Mucosa of descending colon (tissue), 3 donors: ENCODE data around the gene PDCD1. TPM values are rescaled to one million over a fixed set of nuclear protein-coding genes. Genes with fewer than 3 reads are reported as not detected.
"Not testable (repeated sequence)": the region's sequence is repeated elsewhere in the genome, so short reads cannot be mapped to it uniquely, and the experiment has no call there.

Experiments used
- ATAC-seq: fragments of 200-7000 bp; cut with Tn5 transposase; one replicate; pipeline ENCODE4 v1.9.1; 2020; ENCODE audit warnings: mild to moderate bottlenecking, moderate library complexity
- DNase-seq, 3 donors: peaks; one replicate each; pipeline ENCODE4 v3.0.0-alpha.2; 2020
- H3K36me3 ChIP-seq: fragments of 200-600 bp; one replicate; pipeline ENCODE4 v1.8.0; 2021; ENCODE audit warnings: low read depth, mild to moderate bottlenecking
- H3K4me1 ChIP-seq: fragments of 200-600 bp; one replicate; pipeline ENCODE4 v1.8.0; 2021; ENCODE audit warnings: low read depth, mild to moderate bottlenecking
- H3K4me3 ChIP-seq: fragments of 200-600 bp; one replicate; pipeline ENCODE4 v1.8.0; 2021; ENCODE audit warnings: mild to moderate bottlenecking
- H3K9me3 ChIP-seq: fragments of 200-600 bp; one replicate; pipeline ENCODE4 v1.8.0; 2021; ENCODE audit warnings: mild to moderate bottlenecking
- intact Hi-C, 2 donors: fragments of 100-400 bp; cut with DNase I in 1 of 2; cut with micrococcal nuclease in 1 of 2; formaldehyde crosslinking; loops; one replicate each; pipeline versions ENCODE4 v1.11.0 to v1.11.1; 2022; cut with DNase I, micrococcal nuclease
- total RNA-seq, 3 donors: library from RNA; stranded (reverse); fragmentation: NEBNext Ultra II Directional in 2 of 3; extraction: Animal tissue kit (Norgen Biotek cat#: 25700) in 2 of 3; gene quantifications; one replicate each; pipeline versions ENCODE4 v1.2.1 to v1.2.4, GENCODE V29; 2021 to 2023
- TF ChIP-seq, protein P1 (sequence below): fragments of 200-600 bp; IDR thresholded peaks from one replicate; pipeline ENCODE4 v1.8.0; 2022; ENCODE audit warnings: antibody characterized with exemption, mild to moderate bottlenecking
- donor health status: DM: no; HTN: no; CAD: no; lungs with moderate emphysema.
- donor health status: DM: no; HTN: no; CAD: no.
- donor health status: DM: no; HTN: yes; CAD: no.

The PDCD1 gene
- total RNA-seq, 3 donors from 2014 or later, result 0.13 to 0.70 TPM; not detected in 1

DNA sequence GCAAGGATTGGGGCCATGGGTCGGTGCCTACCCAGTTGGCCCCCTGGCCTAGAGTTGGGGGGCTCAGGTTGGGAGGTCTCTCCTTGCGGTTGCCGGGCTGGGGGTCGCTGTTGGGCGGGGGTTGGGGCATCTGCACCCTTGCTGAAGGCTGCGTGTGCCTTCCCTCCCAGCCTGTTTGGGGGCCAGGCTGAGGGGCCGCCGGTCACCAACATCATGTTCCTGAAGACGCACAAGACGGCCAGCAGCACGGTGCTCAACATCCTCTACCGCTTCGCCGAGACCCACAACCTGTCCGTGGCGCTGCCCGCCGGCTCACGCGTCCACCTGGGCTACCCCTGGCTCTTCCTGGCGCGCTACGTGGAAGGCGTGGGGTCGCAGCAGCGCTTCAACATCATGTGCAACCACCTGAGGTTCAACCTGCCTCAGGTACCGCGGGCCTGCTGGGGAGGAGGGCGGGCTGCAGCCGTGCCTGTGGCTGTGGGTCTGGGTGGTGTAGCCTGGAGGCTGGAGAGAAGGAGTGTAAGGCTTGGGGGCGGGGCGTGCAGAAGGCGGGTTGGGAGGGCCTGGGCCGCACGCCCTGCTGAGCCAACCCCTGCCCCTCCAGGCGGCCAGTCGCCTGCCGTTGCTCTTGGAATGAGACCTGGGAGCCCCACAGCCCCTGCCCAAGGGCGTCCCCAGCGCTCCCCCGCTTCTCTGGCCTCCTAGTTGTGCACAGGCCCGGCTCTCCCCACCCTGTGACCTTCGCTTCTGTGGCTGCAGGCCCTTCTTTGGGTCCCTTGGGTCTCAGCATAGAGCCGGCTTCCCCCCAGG lies 56.9 kb downstream of the PDCD1 start:
- H3K36me3 ChIP-seq, result no peaks in the 10 kb centered on the region
- DNase-seq, result peak; percentile 17 to 69 (median 52)
- no peak overlapping the region for H3K4me3 ChIP-seq
- TF ChIP-seq, protein P1, sequence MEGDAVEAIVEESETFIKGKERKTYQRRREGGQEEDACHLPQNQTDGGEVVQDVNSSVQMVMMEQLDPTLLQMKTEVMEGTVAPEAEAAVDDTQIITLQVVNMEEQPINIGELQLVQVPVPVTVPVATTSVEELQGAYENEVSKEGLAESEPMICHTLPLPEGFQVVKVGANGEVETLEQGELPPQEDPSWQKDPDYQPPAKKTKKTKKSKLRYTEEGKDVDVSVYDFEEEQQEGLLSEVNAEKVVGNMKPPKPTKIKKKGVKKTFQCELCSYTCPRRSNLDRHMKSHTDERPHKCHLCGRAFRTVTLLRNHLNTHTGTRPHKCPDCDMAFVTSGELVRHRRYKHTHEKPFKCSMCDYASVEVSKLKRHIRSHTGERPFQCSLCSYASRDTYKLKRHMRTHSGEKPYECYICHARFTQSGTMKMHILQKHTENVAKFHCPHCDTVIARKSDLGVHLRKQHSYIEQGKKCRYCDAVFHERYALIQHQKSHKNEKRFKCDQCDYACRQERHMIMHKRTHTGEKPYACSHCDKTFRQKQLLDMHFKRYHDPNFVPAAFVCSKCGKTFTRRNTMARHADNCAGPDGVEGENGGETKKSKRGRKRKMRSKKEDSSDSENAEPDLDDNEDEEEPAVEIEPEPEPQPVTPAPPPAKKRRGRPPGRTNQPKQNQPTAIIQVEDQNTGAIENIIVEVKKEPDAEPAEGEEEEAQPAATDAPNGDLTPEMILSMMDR, result no peak
- intact Hi-C loops, result no loop called here
- peaks cover 31% of the 10 kb centered on the region for H3K4me1 ChIP-seq
- no peak for ATAC-seq
- no peaks in the 10 kb centered on the region for H3K9me3 ChIP-seq

DNA sequence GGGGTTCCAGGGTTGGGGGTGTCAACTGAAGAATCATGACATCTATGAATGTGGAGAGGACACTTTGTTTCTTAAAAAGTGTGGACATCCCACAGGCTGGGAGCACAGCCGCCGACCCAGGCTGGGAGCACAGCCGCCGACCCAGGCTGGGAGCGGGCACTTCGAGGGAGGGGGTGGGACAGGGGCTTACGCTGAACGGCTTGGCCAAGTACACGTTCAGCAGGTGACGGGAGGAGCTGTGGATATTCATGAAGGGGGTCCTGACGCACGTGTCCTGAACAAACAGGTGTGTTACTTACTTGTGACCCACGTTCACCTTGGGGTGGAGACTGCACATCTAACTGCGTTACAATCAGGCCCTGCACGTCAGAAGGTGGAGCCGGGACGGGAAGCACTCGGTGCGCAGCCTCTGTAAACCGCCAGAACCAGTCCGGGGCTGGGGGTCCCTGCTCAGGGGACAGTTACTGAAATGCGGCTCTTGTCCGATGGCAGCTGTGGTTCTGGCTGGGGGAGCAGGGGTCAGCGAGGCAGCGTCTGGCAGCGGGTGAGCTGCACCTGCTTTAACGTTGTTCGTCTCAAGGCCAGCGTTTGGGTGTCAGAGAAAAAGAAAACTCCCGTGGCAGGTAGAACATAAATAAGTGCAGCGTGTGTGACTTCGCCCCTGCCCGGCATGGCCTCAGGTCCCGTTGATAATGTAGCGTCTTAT lies 58.3 kb downstream of the PDCD1 start:
- intact Hi-C loops, ATAC-seq, H3K9me3 ChIP-seq, H3K4me3 ChIP-seq, DNase-seq, H3K36me3 ChIP-seq: not testable (repeated sequence)
- H3K4me1 ChIP-seq, result peaks cover 42% of the 10 kb centered on the region

Other genes with a start within 250 kb of the PDCD1 start
- 10 to 100 TPM; 67.3 to 86.2 (median 68.8) TPM for gene THAP4, start 221.7 kb downstream of the PDCD1 start, total RNA-seq
- gene ATG4B, start 221.2 kb downstream of the PDCD1 start, total RNA-seq, result 100 to 1,000 TPM in 1 of 3 donors, 10 to 100 TPM in 2; 87.9 to 154 (median 94.6) TPM
- gene DTYMK, start 172.1 kb downstream of the PDCD1 start, total RNA-seq, result 10 to 100 TPM; 17.9 to 31.0 (median 19.7) TPM
- 10 to 100 TPM; 24.6 to 52.3 (median 35.1) TPM for gene ING5, start 156.9 kb downstream of the PDCD1 start, total RNA-seq
- gene D2HGDH, start 124.3 kb downstream of the PDCD1 start, total RNA-seq, result 10 to 100 TPM; 52.2 to 88.6 (median 63.0) TPM
- 10 to 100 TPM; 15.1 to 46.5 (median 42.4) TPM for gene GAL3ST2, start 82.1 kb downstream of the PDCD1 start, total RNA-seq
- 10 to 100 TPM; 41.4 to 72.5 (median 71.0) TPM for gene NEU4, start 49.7 kb downstream of the PDCD1 start, total RNA-seq
- not detected for gene RTP5, start 10.8 kb upstream of the PDCD1 start, total RNA-seq